B cell (primary cell): ENCODE results near the gene MBIP. TPM values are rescaled to one million over a fixed set of nuclear protein-coding genes. Genes with fewer than 3 reads are reported as not detected.

Experiments
- ATAC-seq: fragments of 200-7000 bp; cut with Tn5 transposase; one replicate; pipeline ENCODE4 v1.10.0; 2021; ENCODE audit warnings: low read depth, mild to moderate bottlenecking, moderate number of reproducible peaks, moderate library complexity
- CTCF ChIA-PET: fragments of 350-600 bp; sonication (Branson Sonifier 250); formaldehyde crosslinking; loops from one replicate; lab custom pipeline; 2021; ENCODE audit warnings: antibody characterized with exemption, inconsistent platforms; lab: Charles Lee
- POLR2A ChIA-PET: fragments of 350-600 bp; sonication (Branson Sonifier 250); formaldehyde crosslinking; loops from one replicate; lab custom pipeline; 2021; ENCODE audit warnings: antibody characterized with exemption; lab: Charles Lee
- DNase-seq: peaks from one replicate; pipeline ENCODE4 v3.0.0; 2013
- H2AFZ ChIP-seq: 2 replicates; pipeline ENCODE4 v1.6.1; 2012; ENCODE audit warnings: mild to moderate bottlenecking, low read depth, low read length; ENCODE audit not compliant: insufficient read depth, poor library complexity, severe bottlenecking
- H3K27ac ChIP-seq, 2 donors: 1 replicate in 1 of 2; 2 replicates in 1 of 2; pipeline ENCODE4 v1.5.1; 2012 to 2013; ENCODE audit warnings: low read length in 2 of 2, mild to moderate bottlenecking in 2 of 2, moderate library complexity in 1 of 2
- H3K27me3 ChIP-seq, 4 experiments: fragments of 200-600 bp in 1 of 4; sonication (generic) in 1 of 4; replicated peaks in 1 of 4; 1 replicate in 2 of 4; 2 replicates in 2 of 4; pipeline versions ENCODE4 v1.6.1 to v1.7.0; 2013 to 2016; ENCODE audit warnings: low read length in 3 of 4, mild to moderate bottlenecking in 2 of 4, mixed read lengths in 1 of 4, moderate library complexity in 1 of 4; ENCODE audit not compliant: insufficient read depth in 4 of 4, control insufficient read depth in 3 of 4; ENCODE audit errors: control extremely low read depth in 1 of 4
- H3K36me3 ChIP-seq, 2 experiments: replicated peaks in 1 of 2; 1 replicate in 1 of 2; 2 replicates in 1 of 2; pipeline versions ENCODE4 v1.6.1 to v1.7.1; 2013; ENCODE audit warnings: low read length in 1 of 2; ENCODE audit not compliant: insufficient read depth in 2 of 2, control insufficient read depth in 1 of 2; ENCODE audit errors: control extremely low read depth in 1 of 2, extremely low read depth in 1 of 2
- H3K4me1 ChIP-seq, 2 donors: fragments of 200-600 bp in 1 of 2; sonication (generic) in 1 of 2; 1 replicate in 1 of 2; 2 replicates in 1 of 2; pipeline versions ENCODE4 v1.5.1 to v1.6.1; 2013 to 2017; ENCODE audit warnings: low read length in 2 of 2; ENCODE audit not compliant: control insufficient read depth in 2 of 2, insufficient read depth in 2 of 2
- H3K4me2 ChIP-seq: replicated peaks from 2 replicates; pipeline ENCODE3; 2012; ENCODE audit warnings: mild to moderate bottlenecking, low read depth, low read length; ENCODE audit not compliant: poor library complexity, severe bottlenecking
- H3K4me3 ChIP-seq, 5 experiments: fragments of 200-600 bp in 1 of 5; sonication (generic) in 1 of 5; 1 replicate in 3 of 5; 2 replicates in 2 of 5; pipeline versions ENCODE4 v1.5.1 to v1.7.0; 2011 to 2016; ENCODE audit warnings: low read length in 4 of 5, mild to moderate bottlenecking in 4 of 5, low read depth in 2 of 5, control low read depth in 1 of 5, moderate library complexity in 1 of 5; ENCODE audit not compliant: insufficient read depth in 1 of 5; ENCODE audit errors: control extremely low read depth in 1 of 5, extremely low read depth in 1 of 5
- H3K79me2 ChIP-seq: fragments of 200-600 bp; sonication (generic); one replicate; pipeline ENCODE4 v1.6.0; 2016; ENCODE audit warnings: low read length; ENCODE audit not compliant: control insufficient read depth, insufficient read depth
- H3K9ac ChIP-seq: fragments of 200-600 bp; sonication (generic); 2 replicates; pipeline ENCODE4 v1.6.1; 2017; ENCODE audit warnings: mild to moderate bottlenecking, low read length, moderate library complexity
- H3K9me3 ChIP-seq, 3 donors: one replicate each; pipeline versions ENCODE4 v1.6.1 to v1.7.1; 2013; ENCODE audit warnings: low read length in 2 of 3; ENCODE audit not compliant: control insufficient read depth in 2 of 3, insufficient read depth in 1 of 3; ENCODE audit errors: control extremely low read depth in 1 of 3
- H4K20me1 ChIP-seq: 2 replicates; pipeline ENCODE4 v1.6.0; 2012; ENCODE audit warnings: mild to moderate bottlenecking, low read length; ENCODE audit not compliant: insufficient read depth, control insufficient read depth, poor library complexity, severe bottlenecking
- H3K27ac Mint-ChIP-seq: one replicate; pipeline ENCODE4 v1.8.0; 2021; ENCODE audit warnings: mixed read lengths
- H3K27me3 Mint-ChIP-seq: one replicate; pipeline ENCODE4 v1.8.0; 2021; ENCODE audit warnings: mixed read lengths
- H3K4me1 Mint-ChIP-seq: one replicate; pipeline ENCODE4 v1.8.0; 2021; ENCODE audit warnings: mixed read lengths
- H3K4me3 Mint-ChIP-seq: one replicate; pipeline ENCODE4 v1.8.0; 2021; ENCODE audit warnings: mixed read lengths
- H3K9me3 Mint-ChIP-seq: one replicate; pipeline ENCODE4 v1.8.0; 2022; ENCODE audit warnings: mixed read lengths; ENCODE audit not compliant: insufficient read depth
- CTCF ChIP-seq: fragments of 200-600 bp; IDR thresholded peaks from one replicate; pipeline ENCODE4 v1.8.0; 2022; ENCODE audit warnings: antibody characterized with exemption, mild to moderate bottlenecking
- EZH2 ChIP-seq: IDR thresholded peaks from 2 replicates; pipeline ENCODE4 v1.6.1; 2012; ENCODE audit warnings: borderline replicate concordance, low read depth, mild to moderate bottlenecking, moderate library complexity, low read length; ENCODE audit not compliant: insufficient read depth, poor library complexity, severe bottlenecking
- WGBS: methylation state at CpG from one replicate; pipeline ENCODE4 v1.1.5; 2013; ENCODE audit warnings: missing lambda C conversion rate; ENCODE audit not compliant: insufficient coverage; 5-methylcytosine and 5-hydroxymethylcytosine counted together
- intact Hi-C: fragments of 100-400 bp; cut with micrococcal nuclease; formaldehyde crosslinking; loops from one replicate; pipeline ENCODE4 v1.10.0; 2022
- polyA plus RNA-seq: library from polyadenylated mRNA; depleted of rRNA; stranded (reverse); fragments of >200 nt; gene quantifications from 2 replicates; pipeline ENCODE4 v1.2.3, GENCODE V29; 2012
- total RNA-seq, 2 donors: library from RNA; stranded (reverse); fragments of 120-200 nt in 1 of 2; gene quantifications; 1 replicate in 1 of 2; 2 replicates in 1 of 2; pipeline versions ENCODE4 v1.2.3 to v1.2.4, GENCODE V29; 2013 to 2022

Gene MBIP
- total and polyA plus RNA-seq, 2 donors (not counting 1 experiment from before 2014, with no cell fraction given) = 9.3 to 20.8 TPM

- Histone ChIP-seq H3K27me3 (no peaks in the 10 kb centered on the region), H3K4me1 (no peaks in the 10 kb centered on the region), H3K4me3 (no peak overlapping the region), H3K4me2 (no peak overlapping the region), H3K9me3 (no peaks in the 10 kb centered on the region), H3K9ac (no peak overlapping the region), H2AFZ (no peak overlapping the region), H3K36me3 (no peaks in the 10 kb centered on the region), H3K27ac (no peak overlapping the region), H3K79me2 (no peaks in the 10 kb centered on the region), H4K20me1 (no peaks in the 10 kb centered on the region)
- Mint-ChIP-seq H3K4me1 (no peaks in the 10 kb centered on the region), H3K27me3 (peaks cover 32% of the 10 kb centered on the region), H3K27ac (no peak overlapping the region), H3K4me3 (no peak overlapping the region), H3K9me3 (no peaks in the 10 kb centered on the region)
- ATAC-seq = no peak
- no peak for DNase-seq
- POLR2A ChIA-PET = no interaction called here
- WGBS = no CpG with 5 or more reads among the region's 4 CpGs
- CTCF ChIA-PET = no interaction called here
- TF ChIP-seq EZH2 = no peak
- intact Hi-C loops = no loop called here
These were observed 35.4 kb downstream of the MBIP start for GRCh38 chr14:36284971-36285595.

GRCh38 chr14:36281309-36281708, 39.1 kb downstream of the MBIP start:
- ATAC-seq (no peak), DNase-seq (no peak)
- WGBS = no CpG with 5 or more reads among the region's 2 CpGs
- intact Hi-C loops = no loop called here
- H3K4me3 Mint-ChIP-seq = no peak overlapping the region
- no peak overlapping the region for H3K27ac Mint-ChIP-seq
- no peak overlapping the region for H3K27ac ChIP-seq
- no peaks in the 10 kb centered on the region for H3K27me3 ChIP-seq
- no peaks in the 10 kb centered on the region for H3K9me3 ChIP-seq
- H3K9ac ChIP-seq = no peak overlapping the region
- no peaks in the 10 kb centered on the region for H3K79me2 ChIP-seq
- no peak overlapping the region for H3K4me2 ChIP-seq
- H3K4me1 ChIP-seq = no peaks in the 10 kb centered on the region
- H3K4me3 ChIP-seq = no peak overlapping the region
- no peaks in the 10 kb centered on the region for H4K20me1 ChIP-seq
- ChIA-PET CTCF (no interaction called here), POLR2A (no interaction called here)
- H3K4me1 Mint-ChIP-seq = no peaks in the 10 kb centered on the region
- no peak overlapping the region for H2AFZ ChIP-seq
- peaks cover 40% of the 10 kb centered on the region for H3K27me3 Mint-ChIP-seq
- H3K36me3 ChIP-seq = no peaks in the 10 kb centered on the region
- H3K9me3 Mint-ChIP-seq = no peaks in the 10 kb centered on the region
- TF ChIP-seq CTCF (no peak), EZH2 (no peak)
